Naive B cell (primary cell): ENCODE data around the gene FAM136A. TPM values are rescaled to one million over a fixed set of nuclear protein-coding genes. Genes with fewer than 3 reads are reported as not detected.
"Not testable (repeated sequence)": the region's sequence is repeated elsewhere in the genome, so short reads cannot be mapped to it uniquely, and the experiment has no call there.

ENCODE experiments used
- ATAC-seq, 2 donors: fragments of 150-1000 bp; cut with Tn5 transposase; 2 replicates each; pipeline ENCODE4 v1.10.0; 2021; ENCODE audit warnings: low read depth in 2 of 2, mild to moderate bottlenecking in 2 of 2, moderate library complexity in 2 of 2
- DNase-seq: peaks from one replicate; pipeline ENCODE4 v3.0.0; 2022
- H3K27ac Mint-ChIP-seq, 6 donors: one replicate each; pipeline ENCODE4 v1.8.0; 2020 to 2022; ENCODE audit warnings: mild to moderate bottlenecking in 6 of 6, mixed read lengths in 6 of 6, moderate library complexity in 5 of 6, inconsistent platforms in 2 of 6
- H3K27me3 Mint-ChIP-seq, 3 donors: one replicate each; pipeline ENCODE4 v1.8.0; 2021 to 2022; ENCODE audit warnings: mixed read lengths in 3 of 3, mild to moderate bottlenecking in 1 of 3
- H3K36me3 Mint-ChIP-seq, 2 donors: one replicate each; pipeline ENCODE4 v1.8.0; 2020 to 2022; ENCODE audit warnings: mixed read lengths in 2 of 2, inconsistent platforms in 1 of 2, mild to moderate bottlenecking in 1 of 2
- H3K4me1 Mint-ChIP-seq, 3 donors: one replicate each; pipeline ENCODE4 v1.8.0; 2020 to 2022; ENCODE audit warnings: mixed read lengths in 3 of 3, inconsistent platforms in 1 of 3, mild to moderate bottlenecking in 1 of 3, moderate library complexity in 1 of 3
- H3K4me3 Mint-ChIP-seq, 8 donors: one replicate each; pipeline ENCODE4 v1.8.0; 2020 to 2022; ENCODE audit warnings: mild to moderate bottlenecking in 8 of 8, mixed read lengths in 8 of 8, moderate library complexity in 8 of 8, inconsistent platforms in 2 of 8
- H3K9me3 Mint-ChIP-seq, 7 donors: one replicate each; pipeline ENCODE4 v1.8.0; 2020 to 2022; ENCODE audit warnings: mixed read lengths in 7 of 7, mild to moderate bottlenecking in 5 of 7, inconsistent platforms in 2 of 7, moderate library complexity in 1 of 7
- polyA plus RNA-seq, 6 donors: library from polyadenylated mRNA; unstranded; fragments of 300-500 nt; fragmentation: Illumina TruSeq; gene quantifications; one replicate each; pipeline ENCODE4 v1.2.3, GENCODE V29; 2021; ENCODE audit warnings: low read depth in 6 of 6

FAM136A gene
- polyA plus RNA-seq, 6 donors from 2014 or later = 31.7 to 73.7 (median 45.0) TPM

DNA sequence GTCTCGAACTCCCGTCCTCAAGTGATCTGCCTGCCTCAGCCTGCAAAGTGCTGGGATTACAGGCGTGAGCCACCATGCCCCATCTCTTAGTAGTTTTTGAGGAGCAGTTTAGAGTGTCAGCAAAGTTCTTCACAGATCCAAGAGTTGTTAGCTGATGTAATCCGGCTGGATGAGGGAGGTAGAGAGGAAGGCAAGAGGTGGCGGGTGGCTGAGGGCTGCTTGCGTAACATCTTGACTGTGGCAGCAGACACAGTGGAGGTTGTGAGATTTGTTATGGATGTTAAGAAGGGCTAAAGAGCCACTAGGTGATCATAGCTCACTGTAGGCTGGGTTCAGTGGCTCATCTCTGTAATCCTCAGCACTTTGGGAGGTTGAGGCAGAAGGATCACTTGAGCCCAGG lies 19.5 kb upstream of the FAM136A start:
- ATAC-seq (no peak), DNase-seq (no peak)
- H3K4me1 Mint-ChIP-seq = no peaks in the 10 kb centered on the region
- no peak overlapping the region for H3K27ac Mint-ChIP-seq
- H3K36me3 Mint-ChIP-seq = no peaks in the 10 kb centered on the region
- peaks cover 26 to 53% (median 52%) of the 10 kb centered on the region in 3 donors for H3K27me3 Mint-ChIP-seq
- no peak overlapping the region for H3K4me3 Mint-ChIP-seq
- no peaks in the 10 kb centered on the region for H3K9me3 Mint-ChIP-seq

DNA sequence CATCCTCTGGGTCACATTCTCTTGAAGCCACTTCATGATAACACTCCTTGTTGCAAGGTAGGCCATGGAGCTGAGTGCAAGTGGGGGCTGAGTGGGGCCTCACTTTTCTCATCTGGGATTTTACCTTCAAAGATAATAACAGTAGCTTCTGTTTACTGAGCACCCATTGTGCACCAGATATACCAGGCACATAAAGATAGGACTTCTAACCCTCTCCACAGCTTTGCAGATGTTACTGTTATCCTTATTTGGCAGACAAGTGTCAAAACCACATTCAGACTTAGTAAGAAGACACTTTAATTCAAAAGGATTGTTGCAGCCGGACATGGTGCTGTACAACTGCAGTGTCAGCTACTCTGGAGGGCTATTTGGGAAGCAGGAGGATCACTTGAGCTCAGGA lies 12.8 kb upstream of the FAM136A start:
- Mint-ChIP-seq H3K4me1 (no peaks in the 10 kb centered on the region), H3K4me3 (no peak overlapping the region), H3K27ac (no peak overlapping the region), H3K9me3 (no peaks in the 10 kb centered on the region), H3K27me3 (peaks cover 20 to 44% (median 40%) of the 10 kb centered on the region in 3 donors), H3K36me3 (no peaks in the 10 kb centered on the region)
- DNase-seq (no peak), ATAC-seq (no peak)

DNA sequence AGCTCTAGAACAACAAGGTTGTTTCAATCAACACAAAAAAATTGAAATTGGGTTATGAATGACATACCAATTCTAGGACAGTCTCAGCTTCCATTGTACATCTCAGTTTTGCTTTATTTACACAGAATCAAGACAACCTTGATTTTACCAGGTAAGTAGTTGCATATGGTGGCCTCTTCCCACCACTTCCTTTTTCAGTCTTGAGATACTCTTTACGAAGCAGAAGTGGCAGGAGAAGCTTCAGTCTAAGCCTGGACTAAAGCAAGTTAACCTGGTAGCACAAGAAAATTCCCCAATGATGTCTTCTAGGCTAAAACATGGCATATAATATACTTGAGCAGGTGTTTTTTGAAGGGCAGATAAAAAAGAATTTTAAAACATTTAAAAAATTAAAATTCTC lies 10.7 kb upstream of the FAM136A start:
- no peaks in the 10 kb centered on the region for H3K9me3 Mint-ChIP-seq
- H3K4me1 Mint-ChIP-seq = no peaks in the 10 kb centered on the region
- peaks cover 16 to 31% (median 31%) of the 10 kb centered on the region in 3 donors for H3K27me3 Mint-ChIP-seq

DNA sequence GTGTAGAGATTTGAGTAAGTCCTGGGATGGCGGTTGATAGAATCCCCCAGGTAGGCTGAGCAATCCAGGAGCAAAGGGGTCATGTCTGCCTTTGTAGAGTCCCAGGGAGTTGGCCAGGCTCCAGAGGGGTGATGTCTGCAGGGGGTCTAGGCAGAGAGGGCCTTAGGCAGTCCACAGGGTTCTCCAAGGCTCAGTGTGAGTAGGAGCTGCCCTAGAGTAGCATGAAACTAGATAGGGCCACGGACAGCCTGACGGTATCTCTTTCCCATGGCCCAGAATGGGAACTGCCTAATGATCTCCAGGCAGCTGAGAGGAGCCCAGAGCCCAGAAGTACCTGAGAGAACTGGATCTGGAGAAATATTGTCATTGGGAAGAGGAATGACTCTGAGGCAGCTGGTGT lies 9.0 kb upstream of the FAM136A start:
- no peak overlapping the region for H3K4me3 Mint-ChIP-seq
- H3K9me3 Mint-ChIP-seq = no peaks in the 10 kb centered on the region
- H3K4me1 Mint-ChIP-seq = no peaks in the 10 kb centered on the region
- ATAC-seq = no peak
- H3K36me3 Mint-ChIP-seq = no peaks in the 10 kb centered on the region
- no peak for DNase-seq
- no peak overlapping the region for H3K27ac Mint-ChIP-seq
- peaks cover 8 to 23% (median 21%) of the 10 kb centered on the region in 3 donors for H3K27me3 Mint-ChIP-seq

More for the DNA sequence above, 10.7 kb upstream of the FAM136A start:
- ATAC-seq (no peak), DNase-seq (no peak)
- no peaks in the 10 kb centered on the region for H3K36me3 Mint-ChIP-seq
- H3K27ac Mint-ChIP-seq = no peak overlapping the region
- H3K4me3 Mint-ChIP-seq = no peak overlapping the region

DNA sequence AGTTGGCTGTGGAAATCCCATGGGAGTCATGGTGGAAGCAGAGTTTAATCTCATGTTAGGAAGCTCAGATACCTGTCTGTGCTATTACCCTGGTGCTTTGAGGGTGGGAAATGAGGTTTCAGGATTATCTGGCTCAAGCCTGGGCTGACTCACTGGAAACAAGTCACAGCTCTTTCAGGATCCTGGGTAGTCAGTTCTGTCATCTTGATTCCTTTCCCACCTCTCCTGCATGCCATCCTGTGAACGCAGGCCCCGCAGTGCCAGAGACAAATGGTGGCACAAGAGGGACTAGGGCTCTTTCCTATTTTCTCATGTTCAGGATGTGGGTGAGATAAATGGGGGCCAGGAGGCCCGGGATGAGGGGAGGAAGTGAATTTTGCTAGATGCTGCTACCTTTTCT lies 3.7 kb upstream of the FAM136A start:
- Mint-ChIP-seq H3K27me3 (peaks cover 0 to 8% (median 6%) of the 10 kb centered on the region in 3 donors), H3K4me1 (peaks cover 17 to 19% (median 19%) of the 10 kb centered on the region in 3 donors), H3K4me3 (no peak overlapping the region), H3K27ac (no peak overlapping the region), H3K36me3 (no peaks in the 10 kb centered on the region), H3K9me3 (peaks cover 0 to 2% (median 0%) of the 10 kb centered on the region in 7 donors)
- DNase-seq (no peak), ATAC-seq (no peak)

DNA sequence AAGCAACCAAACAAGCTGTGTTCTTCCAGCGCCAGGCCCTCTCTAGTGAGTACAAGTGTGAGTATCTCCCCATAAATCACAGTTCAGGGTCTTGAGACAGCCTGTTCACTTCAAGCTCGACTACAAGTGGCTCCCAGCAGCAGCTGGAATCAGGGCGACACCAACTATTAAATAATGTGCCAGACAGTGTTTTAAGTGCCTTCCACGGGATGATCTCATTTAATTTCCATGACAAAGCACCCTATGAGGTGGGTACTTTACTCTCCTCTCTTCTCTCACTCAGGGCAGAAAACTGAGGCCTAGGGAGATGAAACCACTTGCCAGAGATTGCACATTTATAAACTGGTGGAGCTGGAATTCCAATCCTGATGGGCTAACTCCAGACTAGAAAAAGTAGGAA lies 2.6 kb upstream of the FAM136A start:
- Mint-ChIP-seq H3K27me3 (peaks cover 0 to 3% (median 0%) of the 10 kb centered on the region in 3 donors), H3K4me3 (peak overlapping the region in 1 of 8 donors; percentile 2), H3K9me3 (peaks cover 0 to 2% (median 0%) of the 10 kb centered on the region in 7 donors), H3K27ac (peak overlapping the region in 1 of 6 donors; percentile 12), H3K36me3 (no peaks in the 10 kb centered on the region), H3K4me1 (peaks cover 17 to 23% (median 22%) of the 10 kb centered on the region in 3 donors)
- DNase-seq (no peak), ATAC-seq (no peak)

DNA sequence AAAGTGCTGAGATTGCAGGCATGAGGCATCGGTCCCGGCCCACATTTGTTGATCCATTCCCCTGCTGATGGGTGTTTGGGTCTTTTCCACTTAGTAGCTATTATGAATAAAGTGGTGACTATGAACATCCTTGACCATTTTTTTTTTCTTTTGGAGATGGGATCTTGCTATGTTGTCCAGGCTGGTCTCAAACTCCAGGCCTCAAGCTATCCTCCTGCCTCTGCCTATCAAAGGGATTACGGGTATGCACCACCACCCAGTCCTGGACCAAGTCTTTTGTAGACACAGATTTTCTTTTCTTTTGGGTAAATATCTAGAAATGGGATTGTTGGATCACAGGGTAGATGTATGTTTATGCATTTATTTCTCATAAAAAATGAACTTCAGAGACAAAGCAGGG lies 1.3 kb upstream of the FAM136A start:
- DNase-seq (no peak), ATAC-seq (no peak)
- Mint-ChIP-seq H3K27ac (peak overlapping the region in 3 of 6 donors; percentile 24 to 49 (median 47)), H3K9me3 (peaks cover 0 to 2% (median 0%) of the 10 kb centered on the region in 7 donors), H3K4me1 (peaks cover 22 to 29% (median 22%) of the 10 kb centered on the region in 3 donors), H3K36me3 (peaks cover 8 to 9% of the 10 kb centered on the region in 2 donors), H3K27me3 (no peaks in the 10 kb centered on the region), H3K4me3 (peak overlapping the region in 2 of 8 donors; percentile 8 to 73)

DNA sequence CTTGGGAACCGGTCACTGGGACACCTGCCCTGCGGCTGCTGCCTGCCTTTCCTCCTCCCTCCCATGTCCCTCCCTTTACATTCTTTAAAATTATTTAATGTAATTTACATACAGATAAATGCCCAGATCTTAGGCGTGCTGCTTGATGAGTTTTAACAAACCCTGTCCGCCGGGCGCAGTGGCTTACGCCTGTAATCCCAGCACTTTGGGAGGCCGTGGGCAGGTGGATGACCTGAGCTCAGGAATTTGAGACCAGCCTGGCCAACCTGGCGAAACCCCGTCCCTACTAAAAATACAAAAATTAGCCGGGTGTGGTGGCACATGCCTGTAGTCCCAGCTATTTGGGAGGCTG lies 304 bp upstream of the FAM136A start:
- Mint-ChIP-seq H3K27ac (peak overlapping the region in 2 of 6 donors; percentile 89 to 98), H3K36me3 (peaks cover 8 to 11% of the 10 kb centered on the region in 2 donors), H3K4me3 (peak overlapping the region; percentile 83 to 97 (median 92)), H3K4me1 (peaks cover 22 to 29% (median 22%) of the 10 kb centered on the region in 3 donors)
- not testable (repeated sequence) for H3K27me3 Mint-ChIP-seq, DNase-seq, H3K9me3 Mint-ChIP-seq, ATAC-seq

DNA sequence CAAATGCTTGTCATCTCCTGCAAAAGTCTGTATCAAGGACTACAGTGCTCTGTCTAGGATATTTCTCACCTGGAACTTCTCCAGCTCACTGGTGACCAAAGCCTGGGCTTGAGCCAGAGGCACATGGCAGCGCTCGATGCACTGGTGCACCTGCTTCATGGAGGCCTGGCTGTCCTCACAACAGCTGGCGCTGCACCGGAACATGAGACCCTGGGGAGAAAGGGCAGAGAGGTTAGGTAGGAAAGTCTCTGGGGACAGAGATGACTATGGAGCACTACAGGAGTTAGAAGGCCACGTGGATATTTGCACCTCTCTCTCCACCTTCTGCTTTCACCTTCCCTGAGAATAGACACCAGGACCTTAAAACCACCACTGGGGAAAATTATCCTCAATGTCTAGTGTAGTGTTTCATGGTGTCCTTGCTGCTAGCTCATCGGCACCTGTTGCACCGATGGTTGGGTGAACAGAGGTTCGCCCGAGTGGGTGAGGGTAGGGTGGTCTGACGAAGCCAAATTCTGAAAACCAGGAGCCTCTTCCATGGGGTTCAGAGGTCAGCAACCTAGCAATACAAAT lies 1.0 kb downstream of the FAM136A start:
- Mint-ChIP-seq H3K4me3 (peak overlapping the region; percentile 83 to 97 (median 92)), H3K9me3 (peaks cover 0 to 2% (median 0%) of the 10 kb centered on the region in 7 donors), H3K27ac (peak overlapping the region; percentile 61 to 98 (median 95)), H3K27me3 (no peaks in the 10 kb centered on the region), H3K36me3 (peaks cover 8 to 11% of the 10 kb centered on the region in 2 donors), H3K4me1 (peaks cover 22 to 29% (median 22%) of the 10 kb centered on the region in 3 donors)
- ATAC-seq = no peak
- DNase-seq = no peak

DNA sequence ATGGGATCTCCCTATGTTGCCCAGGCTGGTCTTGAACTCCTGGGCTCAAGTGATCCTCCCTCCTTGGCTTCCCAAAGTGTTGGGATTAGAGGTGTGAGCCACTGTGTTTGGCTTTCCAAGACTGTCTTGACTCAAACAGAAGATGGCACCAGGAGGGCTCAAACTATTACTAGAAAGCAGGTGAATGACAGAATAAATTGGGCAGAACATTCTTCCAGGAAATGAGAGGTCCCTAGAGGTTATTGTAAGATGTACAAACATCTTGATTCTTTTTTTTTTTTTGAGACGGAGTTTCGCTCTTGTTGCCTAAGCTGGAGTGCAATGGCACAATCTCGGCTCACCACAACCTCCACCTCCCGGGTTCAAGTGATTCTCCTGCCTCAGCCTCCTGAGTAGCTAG lies 4.0 kb downstream of the FAM136A start:
- H3K4me1 Mint-ChIP-seq = peaks cover 12 to 33% (median 13%) of the 10 kb centered on the region in 3 donors
- peaks cover 8 to 11% of the 10 kb centered on the region in 2 donors for H3K36me3 Mint-ChIP-seq
- DNase-seq, H3K27me3 Mint-ChIP-seq, H3K9me3 Mint-ChIP-seq, ATAC-seq: not testable (repeated sequence)
- peak overlapping the region in 1 of 6 donors; percentile 20 for H3K27ac Mint-ChIP-seq
- H3K4me3 Mint-ChIP-seq = peak overlapping the region in 2 of 8 donors; percentile 67 to 94

DNA sequence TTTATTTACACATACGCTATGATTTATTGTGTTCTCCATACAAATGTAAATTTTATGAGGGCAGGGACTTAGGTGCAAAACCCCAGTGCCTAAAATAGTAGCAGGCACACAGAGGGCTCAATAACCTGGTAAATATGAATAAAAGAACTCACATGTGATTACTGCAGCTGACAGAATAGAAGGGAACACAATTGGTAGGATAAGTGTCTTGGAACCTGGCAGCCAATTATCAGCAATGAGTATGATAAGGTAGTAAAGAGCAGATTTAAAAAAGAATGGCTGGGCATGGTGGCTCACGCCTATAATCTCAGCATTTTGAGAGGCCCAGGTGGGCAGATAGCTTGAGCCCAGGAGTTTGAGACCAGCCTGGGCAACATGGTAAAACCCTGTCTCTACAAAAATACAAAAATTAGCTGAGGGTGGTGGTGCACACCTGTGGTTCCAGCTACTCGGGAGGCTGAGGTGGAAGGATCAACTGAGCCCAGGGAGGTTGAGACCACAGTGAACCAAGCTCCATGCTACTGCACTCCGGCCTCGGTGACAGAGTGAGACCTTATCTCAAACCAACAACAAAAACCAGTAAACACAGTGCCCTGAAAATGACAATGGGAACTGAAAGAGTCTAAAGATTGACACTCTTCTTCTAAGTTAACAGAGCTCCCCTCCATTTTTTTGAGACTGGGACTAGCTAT lies 18.2 kb downstream of the FAM136A start:
- peaks cover 12 to 33% of the 10 kb centered on the region in 2 donors for H3K36me3 Mint-ChIP-seq
- H3K4me3 Mint-ChIP-seq = no peak overlapping the region
- peaks cover 7 to 11% (median 7%) of the 10 kb centered on the region in 3 donors for H3K4me1 Mint-ChIP-seq
- no peaks in the 10 kb centered on the region for H3K27me3 Mint-ChIP-seq
- no peak for DNase-seq
- no peak for ATAC-seq
- no peaks in the 10 kb centered on the region for H3K9me3 Mint-ChIP-seq
- no peak overlapping the region for H3K27ac Mint-ChIP-seq

DNA sequence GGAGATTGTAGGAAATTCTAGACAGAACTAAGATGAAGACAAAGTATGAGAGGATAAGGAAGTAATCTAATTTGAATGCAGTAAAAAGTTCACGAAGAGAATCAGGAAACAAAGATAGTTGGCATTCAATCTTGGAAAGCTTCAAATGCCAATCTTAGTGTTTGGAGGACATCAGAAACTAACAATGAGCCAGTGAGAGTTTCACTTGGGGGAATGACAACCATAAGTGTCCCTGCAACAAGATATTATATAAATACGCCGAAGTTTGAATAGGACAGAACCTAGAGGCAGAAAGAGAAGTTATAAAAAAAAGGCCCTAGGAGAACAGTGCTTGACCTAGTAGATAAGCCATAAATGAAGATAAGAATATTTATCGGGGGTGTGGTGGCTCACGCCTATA lies 19.4 kb downstream of the FAM136A start:
- no peak overlapping the region for H3K4me3 Mint-ChIP-seq
- H3K4me1 Mint-ChIP-seq = peaks cover 7 to 11% (median 7%) of the 10 kb centered on the region in 3 donors
- H3K27me3 Mint-ChIP-seq = no peaks in the 10 kb centered on the region
- no peak for ATAC-seq
- no peaks in the 10 kb centered on the region for H3K9me3 Mint-ChIP-seq
- H3K36me3 Mint-ChIP-seq = peaks cover 12 to 30% of the 10 kb centered on the region in 2 donors
- peak overlapping the region in 2 of 6 donors; percentile 17 to 40 for H3K27ac Mint-ChIP-seq
- no peak for DNase-seq

DNA sequence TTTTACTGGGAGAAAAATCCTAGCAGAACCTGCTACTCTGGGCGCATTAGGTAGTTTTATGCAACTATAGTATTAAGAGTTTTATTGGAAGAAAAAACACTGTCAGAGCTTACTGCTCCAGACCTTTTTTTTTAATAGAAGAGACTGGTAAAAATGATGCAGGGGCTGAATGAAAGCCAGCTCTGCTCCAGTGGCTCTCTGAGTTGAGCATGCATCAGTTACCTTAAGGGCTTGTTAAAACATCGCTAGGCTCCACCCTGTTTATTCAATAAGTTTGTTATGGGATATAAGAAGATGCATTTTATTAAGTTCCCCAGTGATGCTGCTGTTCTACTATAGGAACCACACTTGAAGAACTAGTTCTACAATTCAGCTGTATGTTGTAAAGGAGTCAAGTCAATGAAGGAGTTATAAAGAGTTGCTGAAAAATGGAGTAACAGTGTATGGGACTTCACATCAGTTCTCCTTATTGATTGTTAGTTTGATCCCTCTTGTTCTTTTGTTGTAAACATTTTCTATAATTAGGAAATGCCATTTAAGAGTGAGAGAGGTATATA lies 21.5 kb downstream of the FAM136A start:
- no peak for DNase-seq
- no peaks in the 10 kb centered on the region for H3K9me3 Mint-ChIP-seq
- peaks cover 1 to 15% of the 10 kb centered on the region in 2 donors for H3K36me3 Mint-ChIP-seq
- ATAC-seq = no peak
- peak overlapping the region in 3 of 6 donors; percentile 3 to 74 (median 28) for H3K27ac Mint-ChIP-seq
- no peaks in the 10 kb centered on the region for H3K27me3 Mint-ChIP-seq
- H3K4me1 Mint-ChIP-seq = peaks cover 7 to 8% (median 7%) of the 10 kb centered on the region in 3 donors
- no peak overlapping the region for H3K4me3 Mint-ChIP-seq

DNA sequence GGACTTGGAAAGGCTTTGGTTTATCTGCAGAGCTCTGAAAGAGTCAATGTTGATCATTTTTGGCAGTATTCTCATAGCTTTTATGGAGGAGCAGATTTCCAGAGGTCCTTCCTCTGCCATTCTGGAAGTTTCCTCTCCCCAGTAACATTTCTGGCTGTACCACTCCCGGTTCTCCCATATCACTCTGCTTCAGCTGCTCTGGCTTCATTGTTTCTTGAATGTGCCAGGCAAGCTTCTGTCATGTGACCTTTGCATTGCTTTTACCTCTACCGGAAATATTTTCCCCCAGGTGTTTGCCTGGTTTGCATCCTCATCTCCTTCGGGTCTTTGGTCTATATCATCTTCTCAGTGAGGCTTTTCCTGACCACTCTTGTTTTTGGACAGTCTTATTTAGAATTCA lies 31.5 kb downstream of the FAM136A start:
- DNase-seq (no peak), ATAC-seq (no peak)
- H3K9me3 Mint-ChIP-seq = no peaks in the 10 kb centered on the region
- peak overlapping the region in 1 of 6 donors; percentile 35 for H3K27ac Mint-ChIP-seq
- H3K36me3 Mint-ChIP-seq = peaks cover 11 to 23% of the 10 kb centered on the region in 2 donors
- H3K27me3 Mint-ChIP-seq = no peaks in the 10 kb centered on the region
- peaks cover 3 to 9% (median 5%) of the 10 kb centered on the region in 3 donors for H3K4me1 Mint-ChIP-seq
- H3K4me3 Mint-ChIP-seq = no peak overlapping the region
